B cell (primary cell): ENCODE data around the gene AMMECR1. TPM values are rescaled to one million over a fixed set of nuclear protein-coding genes. Genes with fewer than 3 reads are reported as not detected.

Source experiments
- ATAC-seq: fragments of 200-7000 bp; cut with Tn5 transposase; one replicate; pipeline ENCODE4 v1.10.0; 2021; ENCODE audit warnings: low read depth, mild to moderate bottlenecking, moderate number of reproducible peaks, moderate library complexity
- CTCF ChIA-PET: fragments of 350-600 bp; sonication (Branson Sonifier 250); formaldehyde crosslinking; loops from one replicate; lab custom pipeline; 2021; ENCODE audit warnings: antibody characterized with exemption, inconsistent platforms; lab: Charles Lee
- POLR2A ChIA-PET: fragments of 350-600 bp; sonication (Branson Sonifier 250); formaldehyde crosslinking; loops from one replicate; lab custom pipeline; 2021; ENCODE audit warnings: antibody characterized with exemption; lab: Charles Lee
- DNase-seq: peaks from one replicate; pipeline ENCODE4 v3.0.0; 2013
- H2AFZ ChIP-seq: 2 replicates; pipeline ENCODE4 v1.6.1; 2012; ENCODE audit warnings: mild to moderate bottlenecking, low read depth, low read length; ENCODE audit not compliant: insufficient read depth, poor library complexity, severe bottlenecking
- H3K27ac ChIP-seq, 2 donors: 1 replicate in 1 of 2; 2 replicates in 1 of 2; pipeline ENCODE4 v1.5.1; 2012 to 2013; ENCODE audit warnings: low read length in 2 of 2, mild to moderate bottlenecking in 2 of 2, moderate library complexity in 1 of 2
- H3K27me3 ChIP-seq, 4 experiments: fragments of 200-600 bp in 1 of 4; sonication (generic) in 1 of 4; replicated peaks in 1 of 4; 1 replicate in 2 of 4; 2 replicates in 2 of 4; pipeline versions ENCODE4 v1.6.1 to v1.7.0; 2013 to 2016; ENCODE audit warnings: low read length in 3 of 4, mild to moderate bottlenecking in 2 of 4, mixed read lengths in 1 of 4, moderate library complexity in 1 of 4; ENCODE audit not compliant: insufficient read depth in 4 of 4, control insufficient read depth in 3 of 4; ENCODE audit errors: control extremely low read depth in 1 of 4
- H3K36me3 ChIP-seq, 2 experiments: replicated peaks in 1 of 2; 1 replicate in 1 of 2; 2 replicates in 1 of 2; pipeline versions ENCODE4 v1.6.1 to v1.7.1; 2013; ENCODE audit warnings: low read length in 1 of 2; ENCODE audit not compliant: insufficient read depth in 2 of 2, control insufficient read depth in 1 of 2; ENCODE audit errors: control extremely low read depth in 1 of 2, extremely low read depth in 1 of 2
- H3K4me1 ChIP-seq, 2 donors: fragments of 200-600 bp in 1 of 2; sonication (generic) in 1 of 2; 1 replicate in 1 of 2; 2 replicates in 1 of 2; pipeline versions ENCODE4 v1.5.1 to v1.6.1; 2013 to 2017; ENCODE audit warnings: low read length in 2 of 2; ENCODE audit not compliant: control insufficient read depth in 2 of 2, insufficient read depth in 2 of 2
- H3K4me2 ChIP-seq: replicated peaks from 2 replicates; pipeline ENCODE3; 2012; ENCODE audit warnings: mild to moderate bottlenecking, low read depth, low read length; ENCODE audit not compliant: poor library complexity, severe bottlenecking
- H3K4me3 ChIP-seq, 5 experiments: fragments of 200-600 bp in 1 of 5; sonication (generic) in 1 of 5; 1 replicate in 3 of 5; 2 replicates in 2 of 5; pipeline versions ENCODE4 v1.5.1 to v1.7.0; 2011 to 2016; ENCODE audit warnings: low read length in 4 of 5, mild to moderate bottlenecking in 4 of 5, low read depth in 2 of 5, control low read depth in 1 of 5, moderate library complexity in 1 of 5; ENCODE audit not compliant: insufficient read depth in 1 of 5; ENCODE audit errors: control extremely low read depth in 1 of 5, extremely low read depth in 1 of 5
- H3K79me2 ChIP-seq: fragments of 200-600 bp; sonication (generic); one replicate; pipeline ENCODE4 v1.6.0; 2016; ENCODE audit warnings: low read length; ENCODE audit not compliant: control insufficient read depth, insufficient read depth
- H3K9ac ChIP-seq: fragments of 200-600 bp; sonication (generic); 2 replicates; pipeline ENCODE4 v1.6.1; 2017; ENCODE audit warnings: mild to moderate bottlenecking, low read length, moderate library complexity
- H3K9me3 ChIP-seq, 3 donors: one replicate each; pipeline versions ENCODE4 v1.6.1 to v1.7.1; 2013; ENCODE audit warnings: low read length in 2 of 3; ENCODE audit not compliant: control insufficient read depth in 2 of 3, insufficient read depth in 1 of 3; ENCODE audit errors: control extremely low read depth in 1 of 3
- H4K20me1 ChIP-seq: 2 replicates; pipeline ENCODE4 v1.6.0; 2012; ENCODE audit warnings: mild to moderate bottlenecking, low read length; ENCODE audit not compliant: insufficient read depth, control insufficient read depth, poor library complexity, severe bottlenecking
- H3K27ac Mint-ChIP-seq: one replicate; pipeline ENCODE4 v1.8.0; 2021; ENCODE audit warnings: mixed read lengths
- H3K27me3 Mint-ChIP-seq: one replicate; pipeline ENCODE4 v1.8.0; 2021; ENCODE audit warnings: mixed read lengths
- H3K4me1 Mint-ChIP-seq: one replicate; pipeline ENCODE4 v1.8.0; 2021; ENCODE audit warnings: mixed read lengths
- H3K4me3 Mint-ChIP-seq: one replicate; pipeline ENCODE4 v1.8.0; 2021; ENCODE audit warnings: mixed read lengths
- H3K9me3 Mint-ChIP-seq: one replicate; pipeline ENCODE4 v1.8.0; 2022; ENCODE audit warnings: mixed read lengths; ENCODE audit not compliant: insufficient read depth
- EZH2 ChIP-seq: IDR thresholded peaks from 2 replicates; pipeline ENCODE4 v1.6.1; 2012; ENCODE audit warnings: borderline replicate concordance, low read depth, mild to moderate bottlenecking, moderate library complexity, low read length; ENCODE audit not compliant: insufficient read depth, poor library complexity, severe bottlenecking
- WGBS: methylation state at CpG from one replicate; pipeline ENCODE4 v1.1.5; 2013; ENCODE audit warnings: missing lambda C conversion rate; ENCODE audit not compliant: insufficient coverage; 5-methylcytosine and 5-hydroxymethylcytosine counted together
- intact Hi-C: fragments of 100-400 bp; cut with micrococcal nuclease; formaldehyde crosslinking; loops from one replicate; pipeline ENCODE4 v1.10.0; 2022
- polyA plus RNA-seq: library from polyadenylated mRNA; depleted of rRNA; stranded (reverse); fragments of >200 nt; gene quantifications from 2 replicates; pipeline ENCODE4 v1.2.3, GENCODE V29; 2012
- total RNA-seq, 2 donors: library from RNA; stranded (reverse); fragments of 120-200 nt in 1 of 2; gene quantifications; 1 replicate in 1 of 2; 2 replicates in 1 of 2; pipeline versions ENCODE4 v1.2.3 to v1.2.4, GENCODE V29; 2013 to 2022
- TF ChIP-seq, protein P1 (sequence below): fragments of 200-600 bp; IDR thresholded peaks from one replicate; pipeline ENCODE4 v1.8.0; 2022; ENCODE audit warnings: antibody characterized with exemption, mild to moderate bottlenecking

AMMECR1 gene
- total and polyA plus RNA-seq, 2 donors (not counting 1 experiment from before 2014, with no cell fraction given), result 5.7 to 12.7 TPM

DNA sequence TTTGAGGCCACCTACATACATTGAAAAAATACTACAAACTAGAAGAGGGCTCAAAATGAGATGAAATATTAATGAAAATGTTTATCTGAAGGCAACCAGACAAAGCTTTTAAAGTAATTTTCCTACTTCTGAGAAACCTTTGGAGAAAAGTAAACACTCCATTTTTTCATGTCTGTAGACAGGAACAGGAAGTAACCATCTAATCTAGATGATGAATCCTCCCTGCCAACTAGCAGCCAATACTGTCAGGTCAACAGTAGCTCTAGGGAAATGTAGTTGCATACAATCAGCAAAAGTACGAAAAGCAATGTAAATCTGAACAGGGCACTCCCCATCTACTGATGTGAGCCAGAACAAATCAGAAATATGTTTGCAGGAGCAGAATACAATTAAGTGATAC is 49.0 kb downstream of the AMMECR1 start:
- ATAC-seq (no peak), DNase-seq (no peak)
- intact Hi-C loops, result no loop called here
- WGBS, result no CpG with 5 or more reads among the region's 1 CpG
- no peak overlapping the region for H3K4me3 Mint-ChIP-seq
- Histone ChIP-seq H3K4me3 (no peak overlapping the region), H3K4me1 (peaks cover 0 to 3% of the 10 kb centered on the region in 2 donors), H3K9me3 (no peaks in the 10 kb centered on the region), H3K9ac (no peak overlapping the region), H3K27me3 (no peaks in the 10 kb centered on the region), H3K27ac (no peak overlapping the region), H3K36me3 (no peaks in the 10 kb centered on the region), H2AFZ (no peak overlapping the region), H3K79me2 (no peaks in the 10 kb centered on the region), H4K20me1 (no peaks in the 10 kb centered on the region), H3K4me2 (no peak overlapping the region)
- peaks cover 38% of the 10 kb centered on the region for H3K4me1 Mint-ChIP-seq
- ChIA-PET CTCF (no interaction called here), POLR2A (no interaction called here)
- no peaks in the 10 kb centered on the region for H3K27me3 Mint-ChIP-seq
- no peak overlapping the region for H3K27ac Mint-ChIP-seq
- TF ChIP-seq, protein P1, sequence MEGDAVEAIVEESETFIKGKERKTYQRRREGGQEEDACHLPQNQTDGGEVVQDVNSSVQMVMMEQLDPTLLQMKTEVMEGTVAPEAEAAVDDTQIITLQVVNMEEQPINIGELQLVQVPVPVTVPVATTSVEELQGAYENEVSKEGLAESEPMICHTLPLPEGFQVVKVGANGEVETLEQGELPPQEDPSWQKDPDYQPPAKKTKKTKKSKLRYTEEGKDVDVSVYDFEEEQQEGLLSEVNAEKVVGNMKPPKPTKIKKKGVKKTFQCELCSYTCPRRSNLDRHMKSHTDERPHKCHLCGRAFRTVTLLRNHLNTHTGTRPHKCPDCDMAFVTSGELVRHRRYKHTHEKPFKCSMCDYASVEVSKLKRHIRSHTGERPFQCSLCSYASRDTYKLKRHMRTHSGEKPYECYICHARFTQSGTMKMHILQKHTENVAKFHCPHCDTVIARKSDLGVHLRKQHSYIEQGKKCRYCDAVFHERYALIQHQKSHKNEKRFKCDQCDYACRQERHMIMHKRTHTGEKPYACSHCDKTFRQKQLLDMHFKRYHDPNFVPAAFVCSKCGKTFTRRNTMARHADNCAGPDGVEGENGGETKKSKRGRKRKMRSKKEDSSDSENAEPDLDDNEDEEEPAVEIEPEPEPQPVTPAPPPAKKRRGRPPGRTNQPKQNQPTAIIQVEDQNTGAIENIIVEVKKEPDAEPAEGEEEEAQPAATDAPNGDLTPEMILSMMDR, result no peak
- no peak for TF ChIP-seq EZH2
- H3K9me3 Mint-ChIP-seq, result no peaks in the 10 kb centered on the region

DNA sequence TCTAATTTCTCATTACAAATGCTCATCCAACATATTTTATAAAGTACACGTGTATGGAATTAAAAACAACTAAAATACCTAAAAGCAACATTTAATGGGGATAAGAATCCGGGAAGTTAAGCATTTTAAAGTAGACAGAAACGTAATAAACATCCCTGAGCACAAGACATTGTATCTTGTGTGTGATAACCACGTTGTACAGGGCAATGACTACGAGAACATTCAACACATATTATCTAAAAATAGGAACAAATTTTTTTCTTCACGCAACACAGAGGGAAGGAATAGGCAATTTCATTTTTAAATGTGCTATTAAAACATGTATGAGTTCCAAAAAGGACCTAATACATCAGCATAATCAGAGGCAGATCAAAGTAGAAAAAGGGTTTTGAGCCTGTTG is 49.5 kb downstream of the AMMECR1 start:
- ATAC-seq (no peak), DNase-seq (no peak)
- Mint-ChIP-seq H3K9me3 (no peaks in the 10 kb centered on the region), H3K4me3 (no peak overlapping the region), H3K27ac (no peak overlapping the region), H3K4me1 (peaks cover 33% of the 10 kb centered on the region), H3K27me3 (no peaks in the 10 kb centered on the region)
- Histone ChIP-seq H3K27ac (no peak overlapping the region), H3K9me3 (no peaks in the 10 kb centered on the region), H3K27me3 (no peaks in the 10 kb centered on the region), H3K79me2 (no peaks in the 10 kb centered on the region), H3K4me3 (no peak overlapping the region), H3K9ac (no peak overlapping the region), H3K36me3 (no peaks in the 10 kb centered on the region), H2AFZ (no peak overlapping the region), H4K20me1 (no peaks in the 10 kb centered on the region), H3K4me2 (no peak overlapping the region), H3K4me1 (peaks cover 0 to 3% of the 10 kb centered on the region in 2 donors)
- TF ChIP-seq, protein P1, result no peak
- no peak for TF ChIP-seq EZH2
- ChIA-PET CTCF (no interaction called here), POLR2A (no interaction called here)
- intact Hi-C loops, result no loop called here
- no CpG with 5 or more reads among the region's 6 CpGs for WGBS
